DND-41 (cell line): ENCODE data around the gene ADO.

Experiments
- ATAC-seq: fragments of 200-7000 bp; cut with Tn5 transposase; 3 replicates; pipeline ENCODE4 v1.9.1; 2021; ENCODE audit warnings: low read depth; ENCODE audit not compliant: insufficient read depth
- DNase-seq: peaks from one replicate; pipeline ENCODE4 v3.0.0-alpha.2; 2020
- H2AFZ ChIP-seq: 2 replicates; pipeline ENCODE4 v1.6.0; 2012; ENCODE audit warnings: low read depth, low read length
- H3K27ac ChIP-seq: 2 replicates; pipeline ENCODE4 v1.5.1; 2012; ENCODE audit warnings: low read length, inconsistent platforms
- H3K27me3 ChIP-seq: fragments of 200-600 bp; sonication (generic); 2 replicates; pipeline ENCODE4 v1.6.0; 2012; ENCODE audit warnings: low read length, mild to moderate bottlenecking, inconsistent platforms; ENCODE audit not compliant: insufficient read depth, poor library complexity
- H3K36me3 ChIP-seq: 2 replicates; pipeline ENCODE4 v1.5.1; 2012; ENCODE audit warnings: low read length, inconsistent platforms; ENCODE audit not compliant: insufficient read depth
- H3K4me1 ChIP-seq: 2 replicates; pipeline ENCODE4 v1.5.1; 2012; ENCODE audit warnings: mild to moderate bottlenecking, low read length; ENCODE audit not compliant: insufficient read depth
- H3K4me2 ChIP-seq: 2 replicates; pipeline ENCODE4 v1.6.0; 2012; ENCODE audit warnings: mild to moderate bottlenecking, moderate library complexity, low read length, inconsistent platforms; ENCODE audit not compliant: insufficient read depth
- H3K4me3 ChIP-seq, 2 experiments: fragments of 200-600 bp in 1 of 2; shearing (Covaris generic) in 1 of 2; 2 replicates each; pipeline ENCODE4 v1.5.1; 2012 to 2016; ENCODE audit warnings: inconsistent platforms in 2 of 2, low read length in 2 of 2, mild to moderate bottlenecking in 2 of 2, low read depth in 1 of 2, moderate library complexity in 1 of 2
- H3K79me2 ChIP-seq: 2 replicates; pipeline ENCODE4 v1.6.0; 2012; ENCODE audit warnings: low read length, inconsistent platforms; ENCODE audit not compliant: insufficient read depth
- H3K9ac ChIP-seq: 2 replicates; pipeline ENCODE4 v1.6.0; 2012; ENCODE audit warnings: low read depth, mild to moderate bottlenecking, inconsistent platforms, low read length, moderate library complexity
- H3K9me3 ChIP-seq: 2 replicates; pipeline ENCODE4 v1.5.1; 2012; ENCODE audit warnings: low read length, moderate library complexity, mild to moderate bottlenecking, inconsistent platforms; ENCODE audit not compliant: insufficient read depth, severe bottlenecking
- H4K20me1 ChIP-seq: 2 replicates; pipeline ENCODE4 v1.6.0; 2012; ENCODE audit warnings: low read length; ENCODE audit not compliant: insufficient read depth
- CTCF ChIP-seq: IDR thresholded peaks from 2 replicates; pipeline ENCODE4 v1.5.1; 2012; ENCODE audit warnings: borderline replicate concordance, low read length, moderate library complexity, mild to moderate bottlenecking; ENCODE audit not compliant: poor library complexity, severe bottlenecking; ENCODE audit errors: extremely low read depth
- EZH2 ChIP-seq: IDR thresholded peaks from 3 replicates; pipeline ENCODE4 v1.6.1; 2012; ENCODE audit warnings: borderline replicate concordance, low read depth, mild to moderate bottlenecking, moderate library complexity, low read length, inconsistent platforms; ENCODE audit not compliant: severe bottlenecking

ADO gene

GRCh38 chr10:62769574-62770242 lies 34.8 kb upstream of the ADO start:
- no peak for DNase-seq
- Histone ChIP-seq H3K27ac (no peak overlapping the region), H3K79me2 (no peaks in the 10 kb centered on the region), H3K36me3 (no peaks in the 10 kb centered on the region), H3K27me3 (peaks cover 3% of the 10 kb centered on the region), H3K9me3 (no peaks in the 10 kb centered on the region), H4K20me1 (no peaks in the 10 kb centered on the region), H3K4me3 (no peak overlapping the region), H3K4me1 (no peaks in the 10 kb centered on the region), H2AFZ (no peak overlapping the region), H3K4me2 (no peak overlapping the region), H3K9ac (no peak overlapping the region)
- TF ChIP-seq EZH2 = no peak
- no peak for TF ChIP-seq CTCF
- ATAC-seq = no peak

- Histone ChIP-seq H3K4me1 (no peaks in the 10 kb centered on the region), H3K9ac (no peak overlapping the region), H3K4me3 (no peak overlapping the region), H3K9me3 (no peaks in the 10 kb centered on the region), H3K79me2 (no peaks in the 10 kb centered on the region), H4K20me1 (no peaks in the 10 kb centered on the region), H3K4me2 (no peak overlapping the region), H3K27me3 (peaks cover 3% of the 10 kb centered on the region), H2AFZ (no peak overlapping the region), H3K36me3 (no peaks in the 10 kb centered on the region), H3K27ac (no peak overlapping the region)
- TF ChIP-seq EZH2 (no peak), CTCF (no peak)
- DNase-seq (no peak), ATAC-seq (no peak)
These were observed 32.1 kb upstream of the ADO start for GRCh38 chr10:62772186-62772974.

- no peak for ATAC-seq
- Histone ChIP-seq H3K27me3 (no peaks in the 10 kb centered on the region), H3K9me3 (no peaks in the 10 kb centered on the region), H3K4me2 (no peak overlapping the region), H4K20me1 (no peaks in the 10 kb centered on the region), H3K36me3 (no peaks in the 10 kb centered on the region), H2AFZ (no peak overlapping the region), H3K79me2 (no peaks in the 10 kb centered on the region), H3K4me3 (no peak overlapping the region), H3K4me1 (no peaks in the 10 kb centered on the region), H3K27ac (no peak overlapping the region), H3K9ac (no peak overlapping the region)
- TF ChIP-seq CTCF (no peak), EZH2 (no peak)
- no peak for DNase-seq
These were observed 26.4 kb upstream of the ADO start for GRCh38 chr10:62778125-62778524.
